H1 (cell line): Measurements from ENCODE around the gene GLTP. TPM values are rescaled to one million over a fixed set of nuclear protein-coding genes. Genes with fewer than 3 reads are reported as not detected.

ENCODE experiments used
- ATF2 ChIP-seq: IDR thresholded peaks from 2 replicates; pipeline ENCODE4 v1.6.1; 2012; ENCODE audit warnings: low read length, inconsistent platforms
- polyA plus RNA-seq, 7 experiments: library from polyadenylated mRNA; depleted of rRNA in 3 of 7; stranded (reverse) in 5 of 7; unstranded in 2 of 7; fragments of >200 nt in 5 of 7; fragments of 200-250 nt in 2 of 7; gene quantifications; 1 replicate in 5 of 7; 2 replicates in 1 of 7; 4 replicates in 1 of 7; pipeline versions ENCODE4 v1.2.1 to v1.2.3, GENCODE V29; 2011 to 2013; ENCODE audit warnings: missing spikeins in 2 of 7, mixed read lengths in 2 of 7
- total RNA-seq: library from RNA; stranded (reverse); fragmentation: NEBNext Ultra II Directional; extraction: Animal tissue kit (Norgen Biotek cat#: 25700); gene quantifications from 2 replicates; pipeline ENCODE4 v1.2.1, GENCODE V29; 2021

GLTP gene
- total and polyA plus RNA-seq, 2 of the 8 experiments (the other 6 are each of a cell fraction or from before 2014, with no cell fraction given): 9.8 to 26.1 TPM

GRCh38 chr12:109804820-109805761, 75.2 kb downstream of the GLTP start (continued):
- 0 out of 2 replicates have a peak, but pooled peaks have one; percentile 49 for TF ChIP-seq ATF2
